Ureter (tissue), 1 donor: ENCODE data around the gene TMEM44. TPM values are rescaled to one million over a fixed set of nuclear protein-coding genes. Genes with fewer than 3 reads are reported as not detected.

Experiments
- DNase-seq: peaks from one replicate; pipeline ENCODE4 v3.0.0-alpha.2; 2020; ENCODE audit warnings: low spot score
- total RNA-seq: library from RNA; stranded (reverse); gene quantifications from one replicate; pipeline ENCODE4 v1.2.4, GENCODE V29; 2023
- donor health status: DM: yes; HTN: yes; CAD: no.

Gene TMEM44
- total RNA-seq, 1 donor from 2014 or later, result 19.9 TPM

DNA sequence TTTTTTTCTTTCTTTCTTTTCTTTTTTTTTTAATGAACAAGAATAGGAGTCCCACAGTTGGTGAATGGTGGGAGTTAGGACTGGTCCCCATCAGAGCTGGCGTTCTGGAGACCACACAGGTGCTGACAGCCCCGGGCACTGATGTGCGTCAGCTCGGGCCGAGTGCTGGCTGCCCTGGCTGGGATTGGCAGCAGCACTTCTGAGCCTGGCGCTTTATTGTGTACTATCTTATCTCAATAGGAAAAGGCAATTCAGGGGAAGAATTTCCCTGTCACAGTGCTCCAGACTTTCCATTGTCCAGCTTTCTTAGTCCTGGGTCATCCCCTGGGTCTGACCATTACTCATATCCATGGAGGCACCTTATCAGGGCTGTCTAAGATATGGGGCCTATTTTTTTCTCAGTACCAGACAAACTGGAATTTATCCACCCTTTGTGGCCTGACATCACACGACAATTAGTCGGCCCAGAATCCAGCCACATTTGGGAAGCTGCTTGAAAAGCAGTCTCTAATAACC lies 54.1 kb downstream of the TMEM44 start:
- DNase-seq, result no peak

DNA sequence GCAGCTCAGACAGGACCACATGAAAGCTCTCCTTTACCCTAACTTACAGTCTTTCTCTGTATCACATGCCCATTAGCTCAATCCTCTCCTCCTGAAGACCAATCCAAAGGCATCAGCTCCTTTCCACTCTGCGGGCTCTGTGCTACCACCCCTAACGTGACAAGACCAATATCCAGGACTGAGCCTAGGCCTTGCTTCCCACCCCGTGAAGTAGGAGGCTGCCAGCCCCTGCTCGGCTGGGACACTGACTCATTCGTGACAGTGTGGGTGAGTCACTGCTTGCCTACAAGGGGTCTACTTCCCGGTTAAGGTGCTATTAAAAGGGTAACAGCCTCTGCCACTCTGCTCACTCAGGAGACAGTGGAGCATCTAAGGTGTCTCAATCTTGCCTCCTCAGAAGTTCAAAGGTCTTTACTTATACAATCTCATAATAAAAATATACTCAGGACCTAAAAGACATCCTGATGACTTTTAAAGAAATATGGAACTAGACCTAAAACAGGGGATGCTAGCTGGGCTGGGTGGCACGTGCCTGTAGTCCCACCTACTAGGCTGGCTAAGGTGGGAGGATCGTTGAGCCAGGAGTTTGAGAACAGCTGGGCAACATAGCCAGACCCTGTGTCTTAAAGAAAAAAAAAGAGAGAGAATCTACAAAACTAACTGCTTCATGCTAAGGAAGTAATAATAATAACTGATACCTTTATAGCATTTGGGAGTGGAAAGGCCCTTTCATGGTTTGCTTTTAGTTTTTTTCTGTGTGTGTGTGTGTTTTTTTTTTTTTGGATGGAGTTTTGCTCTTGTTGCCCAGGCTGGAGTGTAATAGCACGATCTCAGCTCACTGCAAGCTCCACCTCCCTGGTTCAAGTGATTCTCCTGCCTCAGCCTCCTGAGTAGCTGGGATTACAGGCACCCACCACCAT lies 55.0 kb downstream of the TMEM44 start:
- no peak for DNase-seq

DNA sequence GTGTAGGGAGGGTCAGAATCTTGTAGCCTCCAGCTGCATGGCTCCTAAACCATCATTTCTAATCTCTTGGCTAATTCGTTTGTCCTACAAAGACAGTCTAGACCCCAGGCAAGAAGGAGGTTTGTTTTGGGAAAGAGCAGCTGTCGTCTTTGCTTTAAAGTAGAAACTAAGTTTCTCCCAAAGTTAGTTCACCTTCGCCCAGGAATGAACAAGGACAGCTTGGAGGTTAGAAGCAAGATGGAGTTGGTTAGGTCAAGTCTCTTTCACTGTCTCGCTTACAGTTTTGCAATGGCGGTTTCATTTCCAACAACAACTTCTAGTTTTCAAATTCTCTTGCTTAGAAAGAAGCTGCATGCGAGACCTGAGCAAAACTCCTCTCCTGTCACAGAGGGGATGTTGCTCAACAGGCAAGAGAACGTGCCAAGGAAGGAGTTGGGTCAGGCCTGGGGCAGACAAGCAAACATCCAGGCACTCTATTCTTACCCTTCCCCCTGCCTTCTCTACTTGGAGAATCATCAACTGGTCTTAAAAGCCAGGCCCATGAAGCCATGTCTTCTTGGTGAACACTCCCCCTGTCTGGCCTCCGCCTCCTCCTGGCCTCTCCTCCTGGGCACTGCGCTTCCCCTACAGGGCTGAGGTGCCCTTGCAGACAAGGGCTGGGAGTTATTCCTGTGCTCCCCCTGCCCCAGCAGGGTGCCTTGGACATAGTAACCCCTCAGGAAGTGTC lies 57.6 kb downstream of the TMEM44 start:
- no peak for DNase-seq

DNA sequence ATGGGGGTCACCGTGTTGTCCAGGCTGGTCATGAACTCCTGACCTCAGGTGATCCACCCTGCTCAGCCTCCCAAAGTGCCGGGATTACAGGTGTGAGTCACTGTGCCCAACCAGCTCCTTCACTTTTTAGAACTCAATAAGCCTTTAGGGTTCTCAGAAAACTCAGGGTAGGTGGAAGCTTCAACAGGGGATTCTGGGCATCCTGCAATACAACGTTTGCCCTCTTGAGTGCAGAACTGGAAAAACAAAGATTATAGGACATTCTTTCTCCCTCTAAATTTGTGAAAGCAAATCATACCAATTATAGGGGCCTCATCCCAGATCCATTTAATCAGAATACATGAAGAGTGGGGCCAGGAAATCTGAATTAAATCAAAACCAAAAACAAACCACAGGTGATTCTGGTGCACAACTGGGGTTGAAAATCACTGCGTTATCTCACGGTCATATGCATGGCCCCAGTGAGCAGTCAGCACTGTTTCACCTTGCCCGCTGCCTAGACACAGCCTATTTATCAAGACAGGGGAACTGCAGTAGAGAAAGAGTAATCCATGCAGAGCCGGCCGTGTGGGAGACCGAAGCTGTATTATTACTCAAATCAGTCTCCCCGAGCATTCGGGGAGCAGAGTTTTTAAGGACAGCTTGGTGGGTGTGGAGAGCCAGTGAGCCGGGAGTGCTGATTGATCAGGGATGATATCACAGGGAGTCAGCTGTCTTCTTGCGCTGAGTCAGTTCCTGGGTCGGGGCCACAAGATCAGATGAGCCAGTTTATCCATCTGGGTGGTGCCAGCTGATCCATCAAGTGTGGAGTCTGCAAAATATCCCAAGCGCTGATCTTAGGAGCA lies 58.4 kb downstream of the TMEM44 start:
- DNase-seq, result no peak

DNA sequence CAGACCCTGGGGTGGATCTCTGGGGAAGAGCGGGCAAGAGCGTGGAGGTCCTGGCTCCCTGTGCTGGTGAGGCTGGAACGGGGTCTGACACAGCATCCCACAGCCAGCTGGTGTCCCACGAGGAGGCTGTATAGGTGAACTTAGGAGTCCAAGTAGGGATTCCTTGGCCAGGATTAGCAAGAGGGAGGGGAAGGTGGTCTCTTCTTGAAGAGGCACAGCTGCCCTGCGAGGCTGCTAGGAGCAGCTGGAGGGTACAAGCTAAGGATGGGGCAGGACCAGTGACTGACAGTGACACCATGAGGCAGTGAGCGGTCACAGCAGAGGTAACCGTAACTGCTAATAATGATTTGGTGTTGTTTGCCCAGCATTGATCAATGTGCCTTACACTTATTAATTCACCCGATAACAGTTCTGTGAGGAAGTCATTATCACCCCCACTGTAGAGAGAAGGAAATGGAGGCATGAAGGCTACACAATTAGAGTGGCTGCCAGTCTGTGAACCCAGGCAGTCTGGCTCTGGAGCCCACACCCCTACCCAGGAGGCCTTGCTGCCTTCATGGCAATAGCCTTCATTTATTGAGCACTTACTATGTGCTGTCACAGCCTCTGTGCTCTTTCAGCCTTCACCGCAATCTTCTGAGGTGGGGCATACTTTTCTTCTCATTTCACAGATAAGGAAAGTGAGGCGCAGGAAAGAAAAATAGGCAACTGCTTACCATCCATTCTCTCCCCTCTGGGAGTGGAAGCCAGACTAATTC lies 59.4 kb downstream of the TMEM44 start:
- no peak for DNase-seq

DNA sequence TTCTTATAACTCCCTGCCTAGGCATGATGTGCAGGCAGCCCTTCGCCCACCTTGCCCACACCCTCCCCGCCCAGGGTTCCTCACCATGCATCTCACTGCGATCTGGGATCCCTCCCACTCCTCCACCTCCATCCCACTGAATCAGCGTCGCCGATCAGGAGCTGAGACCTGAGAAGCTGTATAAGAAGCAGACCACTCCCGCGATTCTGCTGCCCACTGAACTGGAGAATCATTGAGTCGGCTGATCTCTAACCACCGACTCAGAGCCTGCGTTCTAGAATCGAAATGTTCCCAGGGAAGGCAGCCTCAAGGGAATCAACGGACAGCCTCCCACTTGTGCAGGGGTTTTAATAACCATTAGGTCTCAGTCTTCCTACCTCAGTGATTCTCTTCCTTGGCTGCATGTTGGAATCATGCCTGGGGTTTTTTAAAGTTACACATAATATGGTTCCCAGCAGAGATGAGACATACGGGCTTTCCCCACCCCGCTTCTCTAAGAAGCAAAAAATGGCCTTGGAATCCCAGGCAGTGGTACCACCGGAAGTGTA lies 60.2 kb downstream of the TMEM44 start:
- DNase-seq, result no peak

DNA sequence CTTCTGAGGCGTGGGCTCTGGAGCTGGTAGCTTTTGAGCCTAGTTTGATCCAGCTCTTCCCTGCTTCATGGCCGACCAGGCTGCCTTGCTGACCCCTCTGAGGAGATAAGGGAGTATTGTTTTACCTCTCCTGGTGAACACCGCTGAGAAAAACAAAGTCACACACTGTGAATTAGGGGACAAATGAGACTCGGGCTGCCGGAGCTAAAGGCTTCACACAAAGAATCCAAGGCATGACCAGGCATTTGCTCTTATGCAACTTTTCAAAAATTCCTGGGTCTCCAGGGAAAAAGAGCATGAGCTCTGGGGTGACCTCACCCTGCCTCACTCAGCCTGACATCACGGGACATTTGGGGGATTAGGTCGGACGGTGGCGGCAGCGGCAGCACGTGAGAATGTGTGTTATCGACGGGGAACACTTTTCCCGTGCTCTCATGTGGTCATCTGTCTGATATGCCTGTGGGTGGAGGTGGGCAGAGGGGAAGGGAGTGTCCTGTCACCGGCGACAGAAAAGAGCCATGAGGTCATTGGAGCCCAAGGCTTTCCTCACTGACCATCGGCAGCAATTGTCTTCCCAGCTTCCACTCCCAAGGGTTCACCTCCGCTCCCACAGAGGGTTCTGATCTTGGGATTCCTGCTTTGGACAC lies 61.0 kb downstream of the TMEM44 start:
- no peak for DNase-seq

DNA sequence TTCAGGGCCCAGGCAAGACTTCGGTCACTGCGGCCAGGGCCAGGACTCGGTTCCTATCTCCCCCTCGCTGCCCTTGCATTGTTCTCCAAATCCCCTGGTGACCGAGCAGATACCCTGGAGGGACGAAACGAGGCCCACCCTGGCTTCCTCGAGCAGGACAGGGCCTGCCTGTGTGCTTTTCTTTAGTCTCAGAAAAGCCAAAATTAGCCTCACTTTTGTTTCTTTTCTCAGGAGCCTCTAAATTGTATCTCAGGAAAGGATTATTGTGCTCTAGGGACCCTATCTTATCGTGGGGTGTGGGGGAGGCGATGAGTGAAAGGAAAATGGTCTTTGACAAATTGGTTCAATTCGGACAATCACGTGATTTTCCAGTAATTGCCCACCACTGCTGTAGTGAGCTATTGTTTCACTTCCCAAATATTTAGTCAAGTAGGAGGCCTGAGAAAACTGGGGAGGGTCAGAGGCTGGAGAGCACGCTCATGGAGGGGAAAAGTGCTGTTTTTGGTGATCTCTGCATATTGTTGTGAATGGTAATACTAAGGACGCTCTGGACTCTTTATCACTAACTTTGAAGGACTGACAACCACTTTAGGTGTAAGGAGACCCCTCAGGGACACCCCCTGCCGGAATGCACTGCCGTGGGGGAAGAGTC lies 61.6 kb downstream of the TMEM44 start:
- no peak for DNase-seq

DNA sequence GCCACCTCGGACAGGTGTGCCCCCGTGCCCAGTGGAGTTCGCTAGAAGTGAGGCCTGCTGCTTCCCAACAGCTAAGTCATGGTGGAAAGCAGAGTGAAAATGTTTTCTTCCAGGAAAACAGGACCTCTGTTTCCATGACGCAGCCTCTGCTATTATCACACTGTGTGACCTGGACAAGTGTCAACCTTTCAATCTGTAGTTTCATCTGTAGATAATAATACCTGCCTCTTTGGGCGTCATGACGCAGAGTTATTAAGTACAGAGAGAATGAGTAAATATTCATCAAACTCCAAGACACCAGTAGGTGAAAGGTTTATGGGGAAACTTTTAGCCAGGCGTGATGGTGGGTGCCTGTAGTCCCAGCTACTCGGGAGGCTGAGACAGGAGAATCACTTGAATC lies 62.3 kb downstream of the TMEM44 start:
- no peak for DNase-seq

DNA sequence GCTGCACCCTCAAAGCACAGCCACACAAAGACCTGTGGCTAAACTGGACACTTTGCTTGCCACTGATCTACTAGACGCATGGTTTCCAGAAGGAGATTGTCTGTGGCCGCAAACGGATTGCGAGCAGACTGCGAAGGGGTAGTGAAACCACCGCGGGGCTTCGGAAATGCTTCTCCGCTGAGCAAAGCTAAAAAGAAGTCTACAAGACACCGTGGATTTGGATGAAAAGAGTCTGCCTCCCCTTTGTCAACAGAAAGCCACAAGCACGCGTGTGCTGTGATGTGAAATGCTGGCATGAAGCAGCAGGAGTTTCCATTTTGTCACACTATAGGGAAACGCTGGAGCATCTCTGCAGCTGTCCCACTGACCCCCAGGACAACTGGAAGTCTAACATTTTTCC lies 63.0 kb downstream of the TMEM44 start:
- no peak for DNase-seq

DNA sequence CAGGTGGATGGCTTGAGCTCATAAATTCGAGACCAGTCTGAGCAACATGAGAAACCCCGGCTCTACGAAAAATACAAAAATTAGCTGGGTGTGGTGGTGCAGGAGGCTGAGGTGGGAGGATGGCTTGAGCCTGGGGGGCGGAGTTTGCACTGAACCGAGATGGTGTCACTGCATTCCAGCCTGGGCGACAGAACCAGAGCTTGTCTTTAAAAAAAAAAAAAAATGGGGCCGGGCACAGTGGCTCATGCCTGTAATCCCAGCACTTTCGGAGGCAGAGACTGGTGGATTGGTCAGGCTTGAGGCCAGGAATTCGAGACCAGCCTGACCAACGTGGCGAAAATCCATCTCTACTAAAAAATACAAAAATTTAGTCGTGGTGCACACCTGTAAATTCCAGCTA lies 64.0 kb downstream of the TMEM44 start:
- no peak for DNase-seq

DNA sequence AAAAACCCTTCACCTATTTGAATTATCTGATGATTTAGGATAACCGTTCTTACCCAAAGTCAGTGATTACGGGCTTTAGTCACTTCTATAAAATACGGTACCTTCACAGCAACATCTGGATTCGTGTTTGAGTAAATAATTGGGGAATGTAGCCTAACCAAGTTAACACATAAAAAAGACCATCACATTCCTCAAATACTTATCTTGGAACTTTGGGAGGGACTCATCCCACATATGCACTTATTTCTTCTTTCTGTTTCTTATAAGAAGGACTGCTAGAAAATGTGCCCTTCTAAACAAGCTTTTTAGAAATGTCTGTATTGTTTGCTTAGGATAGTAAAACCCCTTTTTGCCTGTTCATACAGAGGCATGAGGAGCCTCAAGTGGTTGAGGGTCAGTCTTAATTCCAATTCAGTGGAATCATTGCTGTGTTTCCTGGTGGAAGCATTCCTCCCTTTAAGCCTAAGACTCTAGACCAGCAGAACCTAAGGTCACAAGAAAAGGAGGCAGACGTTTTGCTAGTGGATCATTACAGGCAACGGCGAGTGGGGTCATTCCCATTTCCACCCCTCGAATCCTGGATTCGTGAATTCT lies 67.5 kb downstream of the TMEM44 start:
- DNase-seq, result no peak

DNA sequence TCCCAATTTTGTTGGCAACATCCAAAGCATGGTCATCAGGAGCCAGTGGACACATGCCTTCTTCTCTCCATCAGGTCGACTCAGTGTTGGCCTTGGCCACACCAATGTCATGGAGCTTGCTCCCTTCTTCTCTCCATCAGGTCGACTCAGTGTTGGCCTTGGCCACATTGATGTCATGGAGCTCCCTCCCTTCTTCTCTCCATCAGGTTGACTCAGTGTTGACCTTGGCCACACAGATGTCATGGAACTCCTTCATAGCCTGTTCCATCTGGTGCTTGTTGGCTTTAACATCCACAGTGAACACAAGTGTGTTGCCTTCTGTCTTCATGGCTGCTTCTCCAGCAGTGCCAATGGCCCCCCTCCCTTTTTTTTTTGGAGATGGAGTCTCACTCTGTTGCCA lies 70.2 kb downstream of the TMEM44 start:
- no peak for DNase-seq

DNA sequence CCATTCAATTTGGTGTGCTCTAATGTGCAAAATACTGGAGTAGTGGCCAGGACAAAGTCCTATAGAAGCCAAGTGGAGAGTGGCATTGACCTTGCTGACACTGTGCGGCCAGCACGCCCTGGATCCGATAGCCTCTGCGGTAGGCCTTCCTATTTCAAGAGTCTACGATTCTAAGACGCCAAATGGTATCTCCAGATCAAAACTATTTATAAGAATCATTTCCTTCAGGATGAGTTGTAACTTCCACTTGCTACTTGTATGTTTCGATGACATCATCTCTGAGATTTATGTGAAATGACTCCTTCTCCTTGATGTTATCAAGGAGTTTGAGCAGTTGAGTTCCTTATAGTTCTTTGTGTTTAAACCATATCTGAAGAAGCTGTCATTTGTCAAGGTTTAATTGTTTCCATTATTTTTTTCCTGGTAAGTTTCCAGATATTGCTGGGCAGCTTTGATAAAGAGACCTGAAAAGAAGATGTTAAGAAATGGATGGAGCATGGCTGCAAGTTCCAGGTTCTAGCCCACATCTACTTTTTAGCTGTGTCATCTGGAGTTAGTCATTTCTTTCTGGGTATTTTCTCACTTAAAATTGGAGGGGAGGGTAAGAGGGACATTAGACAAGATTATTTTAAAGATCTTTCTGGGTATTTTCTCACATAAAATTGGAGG lies 71.8 kb downstream of the TMEM44 start:
- DNase-seq, result no peak

DNA sequence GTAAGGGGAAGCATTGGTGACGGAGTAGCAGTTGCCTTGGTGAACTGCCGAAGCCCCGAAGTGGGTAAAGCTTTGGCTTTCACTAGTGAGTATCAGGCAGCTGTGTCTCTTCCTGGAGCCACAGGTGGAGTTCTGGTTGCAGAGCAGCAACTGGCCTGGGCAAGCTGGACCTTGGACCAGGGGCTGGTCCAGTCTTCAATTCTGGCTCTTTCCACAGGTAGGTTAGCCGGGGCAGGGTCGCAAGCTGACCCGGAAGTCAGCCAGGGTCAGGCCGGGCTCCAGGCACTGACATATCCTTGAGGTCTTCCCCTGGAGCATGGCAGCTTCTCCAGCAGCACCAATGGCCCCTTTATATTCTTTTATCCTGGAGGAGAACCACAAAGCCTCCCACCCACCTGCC lies 73.2 kb downstream of the TMEM44 start:
- no peak for DNase-seq

DNA sequence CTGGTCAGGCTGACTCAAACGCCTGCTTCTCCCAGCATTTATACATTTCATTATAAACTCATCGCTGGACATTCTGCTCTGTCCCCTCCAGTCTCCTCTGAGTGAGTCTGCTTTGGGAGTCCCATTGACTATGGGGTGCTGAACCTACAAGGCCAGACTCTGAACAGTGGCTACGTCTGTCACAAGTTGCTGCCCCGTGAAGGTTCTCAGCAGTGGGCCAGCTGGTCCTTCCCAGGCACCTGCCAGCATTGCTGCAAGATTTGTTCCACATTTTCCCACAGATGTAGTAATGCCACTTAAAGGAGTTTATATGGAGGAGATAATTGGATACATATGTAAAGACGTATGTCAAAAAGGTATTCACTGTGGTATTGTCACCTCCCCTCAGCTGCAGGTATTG lies 73.7 kb downstream of the TMEM44 start:
- no peak for DNase-seq

DNA sequence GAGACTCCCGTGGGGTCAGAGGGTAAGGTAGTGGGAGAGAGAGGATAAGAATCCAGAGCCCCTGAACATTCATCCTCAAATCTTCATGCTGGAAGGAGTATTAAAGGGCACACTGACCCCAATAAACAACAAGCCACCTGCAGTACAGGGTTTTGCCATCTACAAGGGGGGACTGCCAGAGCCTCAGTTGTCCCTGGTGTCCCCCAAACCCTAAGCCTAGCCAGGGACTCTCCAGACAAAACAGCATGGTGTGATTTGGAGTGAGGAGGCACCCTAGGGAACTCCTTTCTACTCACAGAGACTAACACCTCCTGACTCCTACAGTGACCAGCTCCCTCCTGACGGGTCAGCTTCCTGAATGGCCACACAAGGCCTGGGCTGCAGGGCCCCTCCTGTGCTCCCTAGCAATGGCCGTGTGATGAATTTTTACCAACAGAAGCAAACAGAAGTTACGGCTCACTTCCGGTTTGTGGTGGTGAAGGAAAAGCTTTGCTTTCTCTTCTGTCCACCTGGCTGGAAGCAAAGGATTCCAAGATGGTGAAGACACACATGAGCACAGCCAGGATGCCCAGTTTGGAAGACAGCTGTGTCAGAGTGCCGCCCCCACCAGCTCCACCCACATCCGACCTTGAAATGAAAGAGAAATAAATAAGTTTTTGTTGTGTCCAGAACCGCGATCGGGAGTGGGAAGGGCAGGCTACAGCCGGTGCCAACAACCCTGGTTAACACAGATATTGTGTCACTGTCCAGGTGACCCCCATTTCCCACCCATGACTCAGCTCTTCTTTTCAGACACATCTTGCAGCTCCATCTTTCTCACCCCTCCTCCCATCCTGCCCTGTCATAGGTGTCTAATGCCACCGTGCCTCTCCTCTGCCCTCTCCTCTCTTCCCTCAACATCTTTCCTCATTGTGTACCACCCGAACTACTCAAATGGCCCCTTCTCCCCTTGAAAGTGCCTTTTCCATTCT lies 76.8 kb downstream of the TMEM44 start:
- DNase-seq, result no peak
